ENCODE data around the gene MTAP.

MTAP gene

GRCh38 chr9:21812415-21812814 lies 10.0 kb downstream of the MTAP start:
- no peak overlapping the region for H3K4me3 ChIP-seq
- TF ChIP-seq CTCF (IDR thresholded peaks at IDR 0.05): no peak
- H3K27ac ChIP-seq: no peak overlapping the region
- DNase-seq (ENCODE audit: low spot score): no peak

GRCh38 chr9:21812946-21813568 lies 10.6 kb downstream of the MTAP start:
- DNase-seq (ENCODE audit: low spot score): no peak
- TF ChIP-seq CTCF (IDR thresholded peaks at IDR 0.05): no peak
- no peak overlapping the region for H3K27ac ChIP-seq
- H3K4me3 ChIP-seq: no peak overlapping the region

GRCh38 chr9:21813575-21814473 lies 11.4 kb downstream of the MTAP start:
- DNase-seq (ENCODE audit: low spot score): no peak

GRCh38 chr9:21815643-21816042 lies 13.2 kb downstream of the MTAP start:
- no peak overlapping the region for H3K4me3 ChIP-seq
- TF ChIP-seq CTCF (IDR thresholded peaks at IDR 0.05): no peak
- H3K27ac ChIP-seq: no peak overlapping the region
- no peak for DNase-seq (ENCODE audit: low spot score)

More at GRCh38 chr9:21813575-21814473, 11.4 kb downstream of the MTAP start:
- no peak for TF ChIP-seq CTCF (IDR thresholded peaks at IDR 0.05)
- H3K27ac ChIP-seq: no peak overlapping the region
- no peak overlapping the region for H3K4me3 ChIP-seq

- TF ChIP-seq CTCF (IDR thresholded peaks at IDR 0.05): no peak
- H3K27ac ChIP-seq: no peak overlapping the region
- H3K4me3 ChIP-seq: no peak overlapping the region
- no peak for DNase-seq (ENCODE audit: low spot score)
Observed at GRCh38 chr9:21817176-21817575, 14.7 kb downstream of the MTAP start.

GRCh38 chr9:21825637-21826036 lies 23.2 kb downstream of the MTAP start:
- H3K4me3 ChIP-seq: no peak overlapping the region
- no peak for TF ChIP-seq CTCF (IDR thresholded peaks at IDR 0.05)
- no peak for DNase-seq (ENCODE audit: low spot score)

More at GRCh38 chr9:21825637-21826036, 23.2 kb downstream of the MTAP start:
- H3K27ac ChIP-seq: no peak overlapping the region

Measured in coronary artery (tissue), 2 donors.